Stimulated activated CD8-positive, alpha-beta memory T cell treated with anti-CD3 and anti-CD28 coated beads, Interleukin-4, amount 100 ng/mL, for 48 hours (primary cell): ENCODE data around the gene ALDH1A2.
"Not testable (repeated sequence)": the region's sequence is repeated elsewhere in the genome, so short reads cannot be mapped to it uniquely, and the experiment has no call there.

Experiments
- DNase-seq: peaks from one replicate; pipeline ENCODE4 v3.0.0-alpha.2; 2020

The ALDH1A2 gene

DNA sequence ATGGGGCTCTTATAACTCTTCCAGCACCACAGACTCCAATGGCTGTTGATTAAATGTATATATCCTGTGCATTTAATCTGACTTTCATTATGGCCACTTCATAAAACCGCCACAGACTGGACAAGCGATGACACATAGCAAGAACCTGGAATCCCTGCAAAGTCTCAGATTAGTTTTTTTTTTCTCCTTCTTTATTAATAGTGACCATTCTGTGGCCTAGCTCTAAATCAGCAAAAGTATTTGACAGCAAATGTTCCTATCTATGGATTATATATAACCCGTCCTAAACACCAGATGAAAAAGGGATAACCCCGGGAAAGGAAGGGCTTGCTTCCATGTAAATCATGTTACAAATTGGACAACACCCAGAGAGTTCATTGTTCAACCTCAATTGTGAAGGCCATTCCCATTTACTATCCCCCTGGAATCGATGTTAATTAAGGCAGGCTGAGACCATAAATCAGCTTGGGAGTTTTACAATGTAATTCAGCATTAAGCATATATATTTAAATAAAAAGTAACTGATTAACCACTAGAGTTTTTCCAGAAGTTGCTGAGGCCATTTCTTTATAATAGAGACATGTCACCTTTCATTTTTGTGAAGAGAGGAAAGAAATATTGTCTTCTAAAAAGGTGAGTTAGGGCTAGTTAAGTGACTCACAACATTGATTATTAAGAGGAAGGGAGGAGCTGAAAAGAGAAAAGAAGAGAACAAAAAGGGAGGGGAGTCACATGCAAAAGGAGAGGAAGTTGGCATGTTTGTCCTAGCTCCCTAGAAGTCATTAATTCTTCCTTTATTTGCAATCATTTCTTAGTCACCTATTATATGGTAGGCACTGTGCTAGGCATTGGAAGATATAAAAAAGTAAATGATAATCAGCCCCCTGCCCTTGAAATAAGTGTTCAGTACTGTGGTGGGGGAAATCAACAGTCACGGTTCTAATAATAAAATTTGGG, 26.2 kb downstream of the ALDH1A2 start:
- no peak for DNase-seq

DNA sequence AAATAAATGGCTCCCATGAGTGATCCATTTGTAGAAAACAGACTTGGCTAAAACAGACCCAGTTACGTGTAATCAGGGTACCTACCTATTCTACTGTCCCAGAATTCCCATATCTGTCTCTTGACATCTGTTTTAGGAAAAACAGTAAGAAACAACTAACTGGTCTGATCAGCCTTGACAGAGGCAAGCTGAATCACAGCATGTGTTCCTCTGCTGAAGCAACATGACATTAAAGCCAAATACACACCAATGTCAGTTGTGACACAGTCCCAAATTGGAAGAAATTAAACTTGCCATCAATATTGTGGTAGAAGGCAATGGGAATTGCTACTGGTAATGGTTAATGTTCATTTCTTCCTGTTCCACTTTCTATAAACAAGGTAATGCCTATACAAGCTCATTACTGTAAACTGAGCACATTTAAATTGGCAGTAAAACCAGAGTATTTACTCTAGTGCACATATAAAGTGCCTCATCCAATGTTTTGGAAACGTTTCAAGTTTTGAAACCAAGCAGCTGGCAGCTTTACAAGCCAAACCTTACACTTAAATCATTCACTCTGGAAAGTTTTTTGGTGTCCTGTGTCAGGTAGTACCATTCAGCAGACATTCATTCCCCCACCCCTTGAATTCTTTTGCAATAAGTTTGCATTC, 27.0 kb downstream of the ALDH1A2 start:
- no peak for DNase-seq

DNA sequence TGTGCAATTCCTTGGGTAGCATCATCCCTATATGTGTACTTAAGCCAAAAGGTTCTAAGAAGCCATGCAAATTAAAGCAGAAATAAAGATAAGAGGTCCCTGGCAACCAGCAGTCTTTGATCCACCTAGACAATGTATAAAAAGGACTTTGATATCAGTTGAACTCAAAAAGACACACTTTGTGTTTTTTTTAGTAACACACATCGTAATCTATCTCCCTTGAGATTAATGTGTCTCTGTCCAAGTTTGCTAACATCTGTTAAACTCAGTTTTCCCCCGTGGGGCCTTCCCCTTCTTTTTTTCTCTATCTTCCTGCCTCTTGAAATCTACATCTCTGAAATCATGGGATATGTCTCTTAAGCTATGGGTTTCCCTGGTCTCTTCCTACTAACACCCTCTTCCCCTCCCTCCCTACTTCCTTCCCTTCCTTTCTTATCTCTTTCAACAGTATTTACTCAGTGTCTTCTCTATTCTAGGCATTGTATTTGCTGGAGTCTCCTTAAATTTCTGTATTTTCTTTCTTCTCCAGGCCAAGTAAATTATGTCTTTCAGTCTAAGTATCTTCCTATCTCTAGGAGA, 27.7 kb downstream of the ALDH1A2 start:
- DNase-seq = no peak

DNA sequence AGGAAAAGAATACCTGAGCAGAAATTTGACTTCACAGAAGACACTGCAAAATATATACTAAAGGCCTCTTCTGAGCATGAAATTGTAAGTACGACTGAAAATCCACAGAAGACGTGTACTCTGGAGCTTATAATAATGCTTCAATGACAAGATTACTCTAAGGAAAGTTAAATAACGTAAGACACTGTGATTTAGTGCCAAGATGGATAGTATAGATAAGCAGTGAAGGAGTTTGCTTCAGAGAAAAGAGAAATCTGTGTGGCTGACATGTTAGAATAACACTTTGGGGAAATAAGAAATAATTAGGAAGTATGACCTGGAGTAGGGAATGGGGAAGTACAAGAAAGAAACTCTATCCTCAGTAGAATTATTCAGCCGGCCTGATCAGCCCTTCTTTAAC, 28.9 kb downstream of the ALDH1A2 start:
- no peak for DNase-seq

DNA sequence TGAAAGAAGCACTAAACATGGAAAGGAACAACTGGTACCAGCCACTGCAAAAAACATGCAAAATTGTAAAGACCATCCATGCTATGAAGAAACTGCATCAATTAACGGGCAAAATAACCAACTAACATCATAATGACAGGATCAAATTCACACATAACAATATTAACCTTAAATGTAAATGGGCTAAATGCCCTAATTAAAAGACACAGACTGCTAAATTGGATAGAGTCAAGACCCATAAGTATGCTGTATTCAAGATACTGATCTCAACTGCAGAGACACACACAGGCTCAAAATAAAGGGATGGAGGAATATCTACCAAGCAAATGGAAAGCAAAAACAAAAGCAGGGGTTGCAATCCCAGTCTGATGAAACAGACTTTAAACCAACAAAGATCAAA, 37.1 kb downstream of the ALDH1A2 start:
- not testable (repeated sequence) for DNase-seq

DNA sequence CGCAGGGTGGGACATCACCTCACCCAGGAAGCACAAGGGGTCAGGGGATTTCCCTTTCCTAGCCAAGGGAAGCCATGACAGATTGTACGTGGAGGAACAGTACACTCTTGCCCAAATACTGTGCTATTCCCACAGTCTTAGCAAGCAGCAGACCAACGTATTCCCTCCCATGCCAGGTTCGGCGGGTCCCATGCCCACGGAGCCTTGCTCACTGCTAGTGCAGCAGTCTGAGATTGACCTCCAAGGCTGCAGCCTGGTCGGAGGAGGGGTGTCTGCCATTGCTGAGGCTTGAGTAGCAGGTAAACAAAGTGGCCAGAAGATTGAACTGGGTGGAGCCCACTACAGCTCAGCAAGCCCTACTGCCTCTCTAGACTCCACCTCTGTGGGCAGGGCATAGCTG, 39.0 kb downstream of the ALDH1A2 start:
- DNase-seq = no peak

DNA sequence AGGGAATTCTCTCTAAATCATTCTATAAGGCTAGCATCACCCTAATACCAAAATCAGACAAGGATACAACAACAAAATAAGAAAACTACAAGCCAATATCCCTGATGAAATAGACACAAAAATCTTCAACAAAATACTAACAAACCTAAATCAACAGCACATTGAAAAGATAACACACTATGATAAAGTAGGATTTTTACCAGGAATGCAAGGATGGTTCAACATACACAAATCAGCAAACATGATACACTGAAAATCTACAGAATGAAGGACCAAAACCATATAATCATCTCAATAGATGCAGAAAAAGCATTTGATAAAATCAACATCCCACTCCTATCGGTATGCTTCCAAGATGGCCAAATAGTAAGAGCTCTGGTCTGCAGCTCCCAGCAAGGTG, 39.5 kb downstream of the ALDH1A2 start:
- no peak for DNase-seq

DNA sequence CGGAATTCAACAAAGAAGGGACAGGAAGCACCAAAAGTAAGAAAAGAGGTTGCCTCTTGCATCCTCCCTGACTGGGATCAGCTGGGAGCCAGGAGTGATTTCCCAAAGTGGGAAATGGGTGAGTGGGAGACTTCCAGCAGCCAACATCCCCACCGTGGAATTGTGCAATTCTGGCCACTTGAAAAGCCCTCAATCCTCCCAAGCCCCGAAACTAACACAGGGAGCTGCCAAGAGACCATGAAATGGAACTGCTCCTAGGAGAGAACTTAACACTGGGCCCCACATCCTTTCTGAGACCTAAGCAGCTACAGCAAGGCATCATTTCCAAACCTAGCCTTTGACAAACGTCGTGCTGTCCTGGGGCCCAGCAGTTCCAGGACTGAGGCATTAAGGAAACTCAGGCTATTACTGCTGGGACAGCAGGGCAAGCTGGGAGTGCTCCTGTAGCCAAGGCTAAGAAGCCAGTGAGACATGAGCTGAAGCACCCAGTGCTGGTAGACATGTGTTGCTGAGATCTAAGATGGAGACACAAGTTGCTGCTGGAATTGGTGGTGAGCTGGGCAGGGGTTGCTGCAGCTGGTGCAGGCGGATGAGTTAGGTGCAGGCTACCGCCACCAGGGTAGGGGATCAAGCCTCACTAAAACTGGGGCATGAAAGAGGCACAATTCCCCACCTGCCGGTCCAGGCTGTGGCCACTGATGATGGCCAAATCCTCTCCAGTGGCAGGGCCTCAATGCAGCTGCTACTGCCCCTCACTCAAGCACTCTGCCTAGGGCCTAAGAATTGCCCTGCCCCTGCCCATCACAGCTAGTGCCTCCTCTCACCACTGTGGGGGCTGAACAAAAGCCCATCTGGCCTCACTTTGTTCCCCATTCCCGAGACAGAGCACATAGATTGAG, 43.9 kb downstream of the ALDH1A2 start:
- DNase-seq = no peak

DNA sequence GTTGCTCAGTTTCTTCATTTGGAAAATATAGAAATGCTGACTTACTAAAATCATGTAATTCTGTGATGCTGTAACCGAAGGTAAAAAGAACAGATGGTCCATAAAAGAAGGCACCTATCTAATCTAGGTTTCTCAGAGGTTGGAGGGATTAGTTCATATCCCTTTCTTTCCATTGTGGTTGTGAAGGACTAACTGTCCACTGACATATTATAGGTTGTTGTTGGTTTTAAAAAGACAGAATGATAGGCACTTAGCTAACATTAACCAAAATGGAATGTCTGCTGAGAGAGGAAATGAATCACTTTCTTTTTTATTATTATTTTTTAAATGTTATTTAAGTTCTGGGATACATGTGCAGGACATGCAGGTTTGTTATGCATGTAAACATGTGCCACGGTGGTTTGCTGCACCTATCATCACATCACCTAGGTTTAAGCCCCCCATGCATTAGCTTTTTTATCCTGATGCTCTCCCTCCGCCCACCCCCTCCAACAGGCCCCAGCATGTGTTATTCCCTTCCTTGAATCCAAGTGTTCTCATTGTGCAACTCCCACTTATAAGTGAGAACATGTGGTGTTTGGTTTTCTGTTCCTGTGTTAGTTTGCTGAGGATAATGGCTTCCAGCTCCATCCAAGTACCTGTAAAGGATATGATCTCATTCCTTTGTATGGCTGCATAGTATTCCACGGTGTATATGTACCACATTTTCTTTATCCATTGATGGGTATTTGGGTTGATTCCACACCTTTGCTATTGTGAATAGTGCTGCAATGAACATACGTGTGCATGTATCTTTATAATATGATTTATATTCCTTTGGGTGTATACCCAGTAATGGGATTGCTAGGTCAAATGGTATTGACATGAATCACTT, 45.8 kb downstream of the ALDH1A2 start:
- DNase-seq = no peak

DNA sequence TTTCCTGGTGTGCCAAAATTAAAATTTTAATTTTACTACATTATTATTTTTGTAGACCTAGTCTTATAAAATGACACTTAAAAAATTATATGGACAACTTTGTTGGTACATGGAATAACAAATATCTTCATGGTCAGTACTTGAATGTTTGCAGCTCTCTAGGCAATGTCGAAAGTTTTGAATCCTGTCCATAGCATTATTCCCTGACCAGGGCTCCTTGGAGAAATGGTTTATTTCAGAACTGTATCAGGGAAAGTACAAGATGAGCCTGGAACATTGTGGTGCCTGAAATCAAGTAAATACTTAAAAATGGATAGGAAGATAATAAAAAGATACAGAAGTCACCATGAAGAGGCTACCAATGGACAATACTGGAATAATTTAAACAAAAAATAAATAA, 47.6 kb downstream of the ALDH1A2 start:
- DNase-seq = no peak

DNA sequence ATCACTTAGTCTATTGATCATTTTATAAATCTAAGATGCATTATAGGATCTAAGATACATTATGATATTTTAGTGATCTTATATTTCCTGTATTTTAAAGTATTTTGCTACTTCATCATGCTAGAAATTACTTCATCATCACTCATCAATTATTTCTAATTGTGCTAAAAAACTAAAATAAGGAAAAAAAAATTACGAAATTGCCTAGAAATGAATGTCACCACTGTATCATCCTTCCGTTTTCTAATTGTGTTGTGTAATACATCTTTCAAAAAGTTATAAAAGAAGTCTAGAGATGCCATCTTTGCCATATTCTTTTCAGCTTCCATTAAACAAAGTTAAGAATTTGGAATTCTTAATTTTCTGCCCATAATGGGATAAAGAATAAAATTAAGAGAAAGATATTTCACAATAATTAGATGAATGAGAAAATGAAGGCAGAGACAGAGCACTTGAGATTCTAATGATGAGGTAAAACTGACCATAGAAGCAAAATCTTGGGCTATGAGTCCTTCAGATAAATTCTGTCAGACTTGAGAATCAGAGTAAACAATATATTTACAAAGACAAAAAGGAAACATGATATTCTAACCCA, 48.8 kb downstream of the ALDH1A2 start:
- no peak for DNase-seq

DNA sequence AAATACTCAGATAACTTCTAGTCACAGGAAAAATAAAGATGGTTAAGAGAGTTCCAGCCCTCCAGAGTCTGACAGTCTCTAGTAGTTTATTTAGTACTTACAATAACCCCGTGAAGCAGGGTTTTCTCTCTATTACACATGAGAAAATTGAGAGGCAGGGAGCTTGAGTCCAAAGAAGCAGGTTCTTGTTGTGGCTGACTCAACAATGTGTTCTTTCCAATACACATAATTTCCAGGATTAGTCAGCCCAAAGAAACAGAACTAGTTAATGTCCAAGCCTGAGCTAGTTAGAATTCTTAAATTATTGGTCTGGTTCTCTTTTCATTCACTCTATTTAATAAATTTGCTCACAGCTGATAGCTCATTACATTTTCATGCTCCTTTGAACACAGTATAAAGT, 49.9 kb downstream of the ALDH1A2 start:
- no peak for DNase-seq

DNA sequence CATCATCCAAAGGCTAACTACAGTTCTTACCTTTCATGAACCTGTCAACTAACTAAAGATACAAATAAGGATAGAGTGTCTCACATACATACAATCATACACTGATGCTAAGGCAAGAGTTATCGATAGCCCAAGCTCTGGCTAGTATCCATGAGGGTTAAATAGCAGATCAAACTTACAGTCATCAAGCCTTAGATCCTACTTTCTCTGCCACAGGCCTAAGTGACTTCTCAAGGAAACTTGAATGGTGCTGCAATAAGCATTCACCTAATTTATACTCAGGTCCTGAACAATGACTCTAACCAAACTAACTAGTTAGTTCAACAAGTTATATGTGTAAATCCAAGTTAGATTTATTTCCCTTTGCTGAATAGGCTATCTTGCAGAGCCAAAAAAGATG, 51.0 kb downstream of the ALDH1A2 start:
- no peak for DNase-seq

DNA sequence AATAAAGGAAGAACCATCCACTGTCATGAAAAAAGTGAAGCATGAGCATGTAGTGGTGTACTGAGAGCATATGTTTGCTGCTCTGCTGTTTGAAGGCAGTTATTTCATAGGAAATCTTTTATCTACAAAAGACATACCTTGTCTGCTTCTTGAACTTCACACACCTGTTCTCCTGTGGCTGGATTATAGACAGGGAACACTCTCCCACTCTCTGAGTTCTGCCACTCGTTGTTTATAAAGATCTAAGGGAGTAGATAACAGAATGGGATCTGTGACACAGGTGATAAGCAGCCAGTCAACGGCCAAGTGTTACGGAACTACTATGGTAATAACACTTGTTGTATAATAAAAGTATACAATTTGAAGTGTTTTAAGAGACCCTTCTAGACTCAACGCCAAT, 51.5 kb downstream of the ALDH1A2 start:
- no peak for DNase-seq

DNA sequence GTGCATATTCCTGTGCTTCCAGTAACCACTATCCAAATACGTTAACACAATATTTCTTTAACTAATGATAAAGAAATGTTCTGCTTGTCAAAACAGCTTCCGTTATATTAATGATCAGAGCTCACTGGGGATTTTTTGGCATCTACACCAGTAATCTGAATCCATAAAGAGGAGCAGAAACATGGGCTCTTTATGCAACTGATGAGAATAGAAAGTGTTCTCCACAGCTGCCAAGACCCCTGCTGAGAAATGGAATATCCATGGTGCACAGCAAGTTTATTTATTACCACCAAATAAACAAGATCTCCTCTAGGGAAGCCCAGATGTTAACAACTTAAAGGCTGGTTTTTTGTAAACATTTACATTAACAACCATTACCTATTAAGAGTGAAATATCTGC, 54.5 kb downstream of the ALDH1A2 start:
- DNase-seq = no peak

DNA sequence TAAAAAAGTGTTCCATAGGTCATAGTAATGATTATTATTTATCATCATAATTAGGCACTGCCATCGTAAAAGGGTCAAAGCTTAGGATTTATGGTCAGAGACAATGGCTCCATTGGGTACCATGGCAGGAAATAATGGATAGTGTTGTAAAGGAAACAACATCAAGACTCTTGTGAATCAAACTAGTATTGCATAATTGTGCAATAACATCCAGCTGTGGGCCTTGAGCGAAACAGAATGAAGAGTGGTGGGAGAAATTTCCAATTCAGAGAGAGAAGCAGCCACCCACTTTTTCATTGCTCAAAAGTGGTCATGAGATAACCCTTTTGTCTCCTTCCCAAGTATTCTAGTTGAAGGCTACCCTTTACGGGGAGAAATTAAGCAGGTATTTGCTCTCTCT, 61.7 kb downstream of the ALDH1A2 start:
- DNase-seq = no peak

DNA sequence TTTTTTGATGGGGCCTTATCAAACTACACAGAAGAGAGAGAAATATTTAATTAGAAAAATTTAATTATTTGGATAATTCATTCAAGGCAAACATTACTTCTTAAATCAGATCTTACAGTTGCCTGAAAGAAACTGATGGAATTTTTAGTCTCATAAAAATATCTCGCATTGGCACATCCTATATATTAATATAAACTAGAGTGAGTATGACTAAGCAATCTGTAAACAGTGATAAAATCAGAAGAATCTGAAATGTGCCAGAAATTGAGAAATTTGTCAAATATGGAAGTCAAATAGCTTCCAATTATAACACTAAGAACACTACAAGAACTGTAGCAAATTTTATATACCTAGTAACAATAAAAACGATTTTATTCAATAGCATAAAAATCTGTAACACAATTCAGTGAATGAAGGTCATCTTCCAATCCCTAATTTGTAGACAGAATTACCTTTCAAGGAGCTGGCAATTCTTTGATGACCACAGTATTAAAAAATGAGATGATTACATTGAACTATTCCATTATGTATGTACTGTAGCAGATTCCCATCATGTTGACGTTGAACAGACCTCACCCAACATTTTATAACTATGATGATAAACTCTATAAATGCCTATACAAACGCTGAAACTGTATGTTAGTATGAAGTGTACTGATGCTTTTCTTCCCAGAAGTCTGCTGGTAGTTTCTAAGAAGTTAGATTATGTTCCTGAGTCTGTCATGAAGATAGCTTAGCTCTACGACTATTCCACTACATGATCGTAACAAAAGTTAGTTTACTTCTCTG, 63.0 kb downstream of the ALDH1A2 start:
- DNase-seq = no peak

DNA sequence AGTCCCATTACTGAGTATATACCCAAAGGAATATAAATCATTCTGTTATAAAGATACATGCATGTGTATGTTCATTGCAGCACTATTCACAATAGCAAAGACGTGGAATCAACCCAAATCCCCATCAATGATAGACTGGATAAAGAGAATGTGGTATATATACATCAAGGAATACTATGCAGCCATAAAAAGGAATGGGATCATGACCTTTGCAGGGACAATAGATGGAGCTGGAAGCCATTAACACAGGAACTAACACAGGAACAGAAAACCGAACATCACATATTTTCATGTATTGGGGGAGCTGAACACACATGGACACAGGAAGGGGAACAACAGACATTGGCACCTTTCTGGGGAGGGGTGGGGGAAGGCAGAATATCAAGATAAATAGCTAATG, 65.8 kb downstream of the ALDH1A2 start:
- DNase-seq = not testable (repeated sequence)

DNA sequence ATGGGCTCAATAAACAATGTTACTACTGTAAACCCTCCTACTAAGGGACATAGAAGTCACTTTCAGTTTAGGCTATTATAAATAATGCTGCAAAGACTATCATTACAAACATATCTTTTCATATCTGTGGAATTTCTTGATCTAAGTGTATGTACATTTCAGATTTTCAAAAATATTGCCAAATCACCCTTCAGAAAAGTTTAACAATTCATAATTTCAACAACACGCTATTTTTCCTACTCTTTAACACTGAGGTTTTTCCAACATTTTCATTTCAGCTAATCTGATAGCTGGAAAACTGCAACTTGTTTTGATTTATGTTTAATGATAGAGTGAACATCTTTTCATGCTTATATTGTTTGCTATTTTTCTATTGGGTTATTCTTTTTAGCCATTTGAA, 69.0 kb downstream of the ALDH1A2 start:
- no peak for DNase-seq

DNA sequence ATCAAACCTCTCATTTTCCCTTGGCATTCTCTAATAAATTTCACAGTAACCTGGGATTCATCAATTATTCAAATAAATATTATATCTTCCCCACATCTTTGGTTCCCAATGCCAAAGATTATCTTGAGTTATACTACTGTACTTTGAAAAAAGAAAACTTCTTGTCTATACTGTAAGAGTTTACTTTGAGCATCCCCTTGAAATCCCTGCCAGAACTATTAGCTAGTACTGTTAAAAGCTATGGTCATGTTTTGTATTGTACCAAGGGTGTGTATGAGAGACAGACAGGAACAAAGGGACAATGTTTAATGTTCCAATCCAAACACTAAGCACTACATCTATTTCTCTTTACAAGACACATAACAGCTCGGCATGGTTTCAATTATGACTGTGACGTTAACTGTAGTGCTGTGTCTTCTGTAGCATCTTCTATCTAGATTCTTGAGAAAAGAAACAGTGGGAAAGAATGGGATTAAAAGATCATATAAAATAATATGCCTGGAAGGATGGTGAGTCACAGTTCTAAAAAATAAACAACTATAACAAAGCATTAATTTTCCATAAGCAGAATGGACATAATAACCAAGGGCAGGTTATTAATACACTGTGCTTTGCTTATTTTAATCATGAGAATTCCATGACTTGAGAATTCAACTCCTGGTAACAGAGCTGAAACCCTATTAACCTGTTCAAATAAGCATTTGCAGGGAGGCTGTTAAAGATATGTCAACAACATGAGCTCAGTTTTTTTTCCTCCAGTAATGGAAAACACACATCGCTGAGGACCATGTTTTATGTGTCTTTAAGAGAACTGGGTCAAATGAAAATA, 71.1 kb downstream of the ALDH1A2 start:
- DNase-seq = no peak
